Measurements from ENCODE around the gene SH3RF3.

DNA sequence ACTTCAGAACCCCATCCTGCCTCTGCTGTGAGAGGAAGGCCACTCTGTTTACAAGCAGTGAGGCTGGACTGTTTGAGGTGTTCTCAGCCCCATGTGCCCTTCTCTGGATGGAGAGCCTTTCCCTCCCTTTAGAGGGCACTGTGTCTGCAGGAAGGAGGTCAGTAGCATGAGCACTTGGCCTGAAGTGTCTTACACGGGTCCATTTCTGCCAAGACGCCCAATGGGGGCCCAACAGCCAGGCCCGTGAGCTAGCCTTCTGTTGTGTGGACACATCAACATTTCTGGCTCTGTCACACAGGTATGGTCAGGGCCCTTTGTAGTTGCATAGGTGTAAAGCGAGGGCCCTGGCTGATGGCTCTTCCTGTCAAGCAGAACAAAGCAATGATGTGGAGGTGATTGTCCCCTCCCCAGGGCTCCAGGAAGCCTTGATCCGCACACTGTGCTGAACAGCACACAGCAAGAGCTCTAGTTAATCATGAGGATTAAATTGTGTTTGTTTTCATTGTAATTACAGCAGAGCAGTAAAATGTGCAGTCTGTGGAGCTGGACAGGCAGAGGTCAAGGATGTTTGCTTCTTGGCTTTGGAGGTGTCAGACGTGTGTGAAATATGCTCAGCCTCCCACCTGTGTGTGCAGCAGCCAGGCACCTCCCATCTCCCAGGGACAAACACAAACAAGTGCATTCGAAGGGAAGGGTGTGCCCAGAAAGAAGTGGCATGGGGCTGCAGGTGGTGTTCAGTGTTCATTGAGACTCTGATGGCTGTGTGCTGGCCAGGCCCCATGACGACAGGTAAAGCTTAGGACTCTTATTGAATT, 132.1 kb downstream of the SH3RF3 start:
- TF ChIP-seq SIN3A (IDR thresholded peaks at IDR 0.05; ENCODE audit: borderline replicate concordance, insufficient read depth, low read depth, low read length) (no peak), CTCF (IDR thresholded peaks at IDR 0.05) (no peak), POLR2AphosphoS5 (IDR thresholded peaks at IDR 0.05; ENCODE audit: low read depth, low read length) (no peak)

Measured in Panc1 (cell line).